C4-2B (cell line): Measurements from ENCODE around the gene ATP11B.

Source experiments
- H3K27ac ChIP-seq: fragments of 450-650 bp; 2 replicates; pipeline ENCODE4 v1.5.1; 2017
- CTCF ChIP-seq: fragments of 450-650 bp; conservative IDR thresholded peaks from 2 replicates; pipeline ENCODE4 v1.5.1; 2017; ENCODE audit warnings: mild to moderate bottlenecking
- ZFX ChIP-seq: fragments of 450-650 bp; IDR thresholded peaks from 2 replicates; pipeline ENCODE4 v1.6.1; 2017

The ATP11B gene

GRCh38 chr3:182792901-182793662 lies at the start of gene ATP11B:
TSS of gene ATP11B (plus strand) at chr3:182793504. CDS start at chr3:182793760, 256 bp downstream.
- no peak for TF ChIP-seq ZFX
- no peak for TF ChIP-seq CTCF
- peak within 1 kb of the TSS; percentile 91 for H3K27ac ChIP-seq

GRCh38 chr3:182746959-182747358 lies 46.3 kb upstream of the ATP11B start:
- TF ChIP-seq ZFX (no peak), CTCF (no peak)
- H3K27ac ChIP-seq: no peak overlapping the region

GRCh38 chr3:182755308-182755707 lies 38.0 kb upstream of the ATP11B start:
- no peak overlapping the region for H3K27ac ChIP-seq
- TF ChIP-seq CTCF: no peak
- TF ChIP-seq ZFX: no peak

- TF ChIP-seq CTCF (no peak), ZFX (no peak)
- no peak overlapping the region for H3K27ac ChIP-seq
Measured at GRCh38 chr3:182755712-182756111, 37.6 kb upstream of the ATP11B start.

- no peak overlapping the region for H3K27ac ChIP-seq
- TF ChIP-seq CTCF (no peak), ZFX (no peak)
Measured at GRCh38 chr3:182760576-182761164, 32.6 kb upstream of the ATP11B start.

GRCh38 chr3:182763896-182764295 lies 29.4 kb upstream of the ATP11B start:
- H3K27ac ChIP-seq: no peak overlapping the region
- no peak for TF ChIP-seq CTCF
- no peak for TF ChIP-seq ZFX

GRCh38 chr3:182765287-182765686 lies 28.0 kb upstream of the ATP11B start:
- TF ChIP-seq CTCF (no peak), ZFX (no peak)
- H3K27ac ChIP-seq: no peak overlapping the region
